GM18511 (cell line): ENCODE results near the gene NKX6-1.
A peak's percentile ranks its signal among the peaks of the same experiment; 100 is the strongest.

Experiments
- ATAC-seq: cut with Tn5 transposase; IDR thresholded peaks from one replicate; pipeline ENCODE4 v1.9.1; 2021; ENCODE audit warnings: mild to moderate bottlenecking, moderate library complexity; ENCODE audit not compliant: unreplicated experiment

NKX6-1 gene

GRCh38 chr4:84499624-84499982, 511 bp upstream of the NKX6-1 start:
- ATAC-seq = no peak

- no peak for ATAC-seq
Measured at GRCh38 chr4:84498203-84498934, 723 bp downstream of the NKX6-1 start.

- ATAC-seq = no peak
Measured at GRCh38 chr4:84497504-84498202, 1.4 kb downstream of the NKX6-1 start.

- ATAC-seq = no peak
Measured at GRCh38 chr4:84496706-84497503, 2.2 kb downstream of the NKX6-1 start.

- no peak for ATAC-seq
Measured at GRCh38 chr4:84496331-84496705, 2.8 kb downstream of the NKX6-1 start.

- no peak for ATAC-seq
Measured at GRCh38 chr4:84495794-84496261, 3.3 kb downstream of the NKX6-1 start.

GRCh38 chr4:84495118-84495793, 3.8 kb downstream of the NKX6-1 start:
- no peak for ATAC-seq

GRCh38 chr4:84494531-84494930, 4.6 kb downstream of the NKX6-1 start:
- no peak for ATAC-seq

GRCh38 chr4:84494076-84494475, 5.0 kb downstream of the NKX6-1 start:
- ATAC-seq = no peak

- peak; percentile 58 for ATAC-seq
Measured at GRCh38 chr4:84493092-84493850, 5.8 kb downstream of the NKX6-1 start.

GRCh38 chr4:84492737-84493091, 6.4 kb downstream of the NKX6-1 start:
- ATAC-seq = no peak

- no peak for ATAC-seq
Measured at GRCh38 chr4:84492290-84492689, 6.8 kb downstream of the NKX6-1 start.

GRCh38 chr4:84491481-84491880, 7.6 kb downstream of the NKX6-1 start:
- ATAC-seq = no peak

GRCh38 chr4:84490663-84491062, 8.4 kb downstream of the NKX6-1 start:
- ATAC-seq = no peak

- ATAC-seq = no peak
Measured at GRCh38 chr4:84484236-84484635, 14.9 kb downstream of the NKX6-1 start.

GRCh38 chr4:84483688-84484087, 15.4 kb downstream of the NKX6-1 start:
- no peak for ATAC-seq

- ATAC-seq = no peak
Measured at GRCh38 chr4:84482564-84483563, 16.2 kb downstream of the NKX6-1 start.

- no peak for ATAC-seq
Measured at GRCh38 chr4:84481860-84482245, 17.2 kb downstream of the NKX6-1 start.
